Stomach (tissue), 9 donors: Measurements from ENCODE around the gene KIF21B. TPM values are rescaled to one million over a fixed set of nuclear protein-coding genes. Genes with fewer than 3 reads are reported as not detected.

Source experiments
- DNase-seq, 2 donors: peaks; one replicate each; pipeline versions ENCODE4 v3.0.0 to v3.0.0-alpha.2; 2013 to 2019
- H3K27ac ChIP-seq, 5 donors: fragments of 200-600 bp in 4 of 5; sonication (generic) in 4 of 5; one replicate each; pipeline ENCODE4 v1.5.1; 2013 to 2019; ENCODE audit warnings: mild to moderate bottlenecking in 1 of 5, moderate library complexity in 1 of 5
- H3K27me3 ChIP-seq, 3 donors: fragments of 200-600 bp; sonication (generic); one replicate each; pipeline ENCODE4 v1.5.1; 2017 to 2019; ENCODE audit warnings: mixed run types in 1 of 3
- H3K36me3 ChIP-seq, 4 donors: fragments of 200-600 bp; sonication (generic); 1 replicate in 3 of 4; 2 replicates in 1 of 4; pipeline ENCODE4 v1.5.1; 2016 to 2019
- H3K4me1 ChIP-seq, 4 donors: fragments of 200-600 bp; sonication (generic); one replicate each; pipeline ENCODE4 v1.5.1; 2016 to 2019
- H3K4me3 ChIP-seq, 4 donors: fragments of 200-600 bp; sonication (generic) in 3 of 4; one replicate each; pipeline ENCODE4 v1.5.1; 2016 to 2019; ENCODE audit warnings: mild to moderate bottlenecking in 1 of 4
- H3K9me3 ChIP-seq, 4 donors: fragments of 200-600 bp; sonication (generic); one replicate each; pipeline ENCODE4 v1.5.1; 2016 to 2019
- CTCF ChIP-seq, 7 experiments: fragments of 450-650 bp in 4 of 7; fragments of 200-600 bp in 3 of 7; sonication (generic) in 3 of 7; IDR thresholded peaks; one replicate each; pipeline ENCODE4 v1.5.1; 2016 to 2019; ENCODE audit warnings: antibody characterized with exemption in 7 of 7, control low read depth in 2 of 7, mild to moderate bottlenecking in 1 of 7
- EP300 ChIP-seq: sonication (generic); formaldehyde crosslinking; IDR thresholded peaks from one replicate; pipeline ENCODE4 v1.6.1; 2017; ENCODE audit warnings: antibody characterized with exemption
- POLR2A ChIP-seq, 4 donors: fragments of 450-650 bp; IDR thresholded peaks; one replicate each; pipeline ENCODE4 v1.6.1; 2016; ENCODE audit warnings: antibody characterized with exemption in 4 of 4, control low read depth in 2 of 4, mild to moderate bottlenecking in 1 of 4, moderate library complexity in 1 of 4
- POLR2AphosphoS5 ChIP-seq, 3 donors: sonication (generic); formaldehyde crosslinking; IDR thresholded peaks; one replicate each; pipeline ENCODE4 v1.6.1; 2016; ENCODE audit warnings: antibody characterized with exemption in 3 of 3
- WGBS, 5 donors: extraction: QIAGEN DNeasy Blood & Tissue Kit in 3 of 5; methylation state at CpG; one replicate each; pipeline versions ENCODE4 v1.1.5 to v1.1.7; 2013 to 2018; 5-methylcytosine and 5-hydroxymethylcytosine counted together
- intact Hi-C: fragments of 100-400 bp; cut with DNase I; formaldehyde crosslinking; loops from one replicate; pipeline ENCODE4 v1.15.1; 2023; ENCODE audit warnings: low total_unique reads
- polyA plus RNA-seq, 3 donors: library from polyadenylated mRNA; stranded (reverse); fragments of 200-250 nt; gene quantifications; one replicate each; pipeline ENCODE4 v1.2.3, GENCODE V29; 2013
- total RNA-seq, 5 donors: library from RNA; depleted of rRNA; stranded (reverse); fragments of >200 nt; gene quantifications; one replicate each; pipeline versions ENCODE4 v1.1.0 to v1.2.3, GENCODE V29; 2014 to 2016
- donor health status: healthy with polysubstance abuse.
- donor health status: Bipolar disorder and iron deficiency.
- donor health status: healthy.

The KIF21B gene
- total and polyA plus RNA-seq, 8 donors: 0.30 to 8.8 (median 2.4) TPM

GRCh38 chr1:201044119-201044518, 20.6 kb upstream of the KIF21B start:
- H3K27ac ChIP-seq: no peak overlapping the region
- no peak overlapping the region for H3K4me3 ChIP-seq
- intact Hi-C loops: loop anchor here (5.0 kb wide), 1 partner anchor 72 kb away; no protein-coding TSS in a partner anchor
- no peak for DNase-seq
- no peaks in the 10 kb centered on the region for H3K36me3 ChIP-seq
- H3K9me3 ChIP-seq: no peaks in the 10 kb centered on the region
- 81 to 86% (median 82%) methylated on average over 8 to 9 of the region's 9 CpGs for WGBS, 5 donors
- TF ChIP-seq POLR2AphosphoS5 (IDR thresholded peaks at IDR 0.05) (no peak), POLR2A (IDR thresholded peaks at IDR 0.05) (no peak), EP300 (no peak), CTCF (IDR thresholded peaks at IDR 0.05) (no peak)
- H3K27me3 ChIP-seq: no peaks in the 10 kb centered on the region
- peaks cover 0 to 7% (median 3%) of the 10 kb centered on the region in 4 donors for H3K4me1 ChIP-seq

- peak; percentile 67 to 89 for DNase-seq
Measured at GRCh38 chr1:201042779-201043461, 19.4 kb upstream of the KIF21B start.

DNA sequence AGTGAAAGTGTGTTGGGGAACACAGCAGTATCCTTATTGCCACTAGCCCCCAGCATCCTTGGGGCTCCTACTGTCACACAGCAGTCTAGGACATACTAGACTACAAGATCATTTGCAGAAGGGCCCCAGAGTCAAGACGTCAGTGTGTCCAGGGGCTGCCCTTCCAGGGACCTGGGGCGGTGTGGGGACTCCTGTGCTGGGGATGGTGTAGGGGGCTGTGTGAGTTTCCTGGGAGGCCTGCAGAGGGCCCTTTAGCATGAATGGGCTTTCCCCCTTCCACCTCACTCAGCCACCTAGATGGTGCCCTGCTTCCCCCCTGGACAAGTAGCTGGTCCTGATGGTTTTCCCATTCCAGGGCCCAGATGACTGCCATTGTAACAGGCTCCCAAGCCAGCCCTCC, 17.5 kb upstream of the KIF21B start:
- Histone ChIP-seq H3K4me1 (peaks cover 0 to 7% (median 3%) of the 10 kb centered on the region in 4 donors), H3K27me3 (no peaks in the 10 kb centered on the region), H3K36me3 (no peaks in the 10 kb centered on the region), H3K27ac (no peak overlapping the region), H3K4me3 (no peak overlapping the region), H3K9me3 (no peaks in the 10 kb centered on the region)
- TF ChIP-seq POLR2A (IDR thresholded peaks at IDR 0.05) (no peak), CTCF (IDR thresholded peaks at IDR 0.05) (no peak), EP300 (no peak), POLR2AphosphoS5 (IDR thresholded peaks at IDR 0.05) (no peak)
- 86 to 100% (median 94%) methylated on average over 2 of the region's 2 CpGs for WGBS, 5 donors
- DNase-seq: no peak
- intact Hi-C loops: loop anchor here (5.0 kb wide), 1 partner anchor 69 kb away; no protein-coding TSS in a partner anchor

More at GRCh38 chr1:201042779-201043461, 19.4 kb upstream of the KIF21B start:
- no peak overlapping the region for H3K4me3 ChIP-seq
- intact Hi-C loops: loop anchor here (5.0 kb wide), 1 partner anchor 71 kb away; no protein-coding TSS in a partner anchor
- no peaks in the 10 kb centered on the region for H3K36me3 ChIP-seq
- H3K9me3 ChIP-seq: no peaks in the 10 kb centered on the region
- 25 to 39% (median 27%) methylated on average over 9 to 13 of the region's 13 CpGs for WGBS, 5 donors
- no peak overlapping the region for H3K27ac ChIP-seq
- H3K27me3 ChIP-seq: no peaks in the 10 kb centered on the region
- TF ChIP-seq CTCF (IDR thresholded peaks at IDR 0.05) (peak in 5 of 7 experiments; percentile 71 to 93 (median 79)), EP300 (no peak)
- peaks cover 0 to 7% (median 3%) of the 10 kb centered on the region in 4 donors for H3K4me1 ChIP-seq

DNA sequence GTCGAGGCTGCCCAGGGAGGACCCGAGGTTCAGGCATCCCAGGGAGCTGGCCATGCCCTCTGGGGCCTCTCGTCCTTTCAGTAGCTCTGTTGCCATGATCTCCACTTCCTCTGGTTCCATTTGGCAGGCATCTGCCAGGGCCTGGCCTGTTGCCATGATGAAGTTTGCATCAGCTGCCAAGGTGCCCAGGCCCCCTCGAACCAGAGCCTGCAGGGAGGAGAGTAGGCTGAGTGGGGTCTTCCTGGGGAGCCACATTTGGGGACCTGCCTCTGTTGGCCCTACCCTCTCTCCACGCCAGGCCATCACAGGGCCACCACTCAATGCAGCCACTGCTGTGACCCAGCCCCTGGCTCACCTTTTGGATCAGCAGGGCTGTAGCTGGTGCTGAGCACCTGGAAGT, 16.4 kb upstream of the KIF21B start:
- TF ChIP-seq EP300 (no peak), POLR2A (IDR thresholded peaks at IDR 0.05) (no peak), POLR2AphosphoS5 (IDR thresholded peaks at IDR 0.05) (no peak), CTCF (IDR thresholded peaks at IDR 0.05) (no peak)
- intact Hi-C loops: loop anchor here (5.0 kb wide), 2 partner anchors 68 to 418 kb away; partner anchors contain the start of gene KIF14
- DNase-seq: no peak

More for the DNA sequence above, 16.4 kb upstream of the KIF21B start:
- Histone ChIP-seq H3K27ac (no peak overlapping the region), H3K4me3 (no peak overlapping the region), H3K27me3 (no peaks in the 10 kb centered on the region), H3K9me3 (no peaks in the 10 kb centered on the region), H3K36me3 (no peaks in the 10 kb centered on the region), H3K4me1 (peaks cover 0 to 7% (median 3%) of the 10 kb centered on the region in 4 donors)
- WGBS, 5 donors: 70 to 100% (median 80%) methylated on average over 1 to 5 of the region's 5 CpGs
